HepG2 (cell line): Measurements from ENCODE around the gene TNFSF12. TPM values are rescaled to one million over a fixed set of nuclear protein-coding genes. Genes with fewer than 3 reads are reported as not detected.
A peak's percentile ranks its signal among the peaks of the same experiment; 100 is the strongest.

Source experiments
- ADNP ChIP-seq: sonication (generic); formaldehyde crosslinking; IDR thresholded peaks from 2 replicates; pipeline ENCODE4 v1.4.0; 2020; ENCODE audit warnings: missing genetic modification reagents
- CTCF ChIP-seq: sonication (generic); formaldehyde crosslinking; IDR thresholded peaks from 2 replicates; pipeline ENCODE4 v1.5.0; 2020; ENCODE audit warnings: mild to moderate bottlenecking, missing genetic modification reagents, moderate library complexity
- FOXA3 ChIP-seq: IDR thresholded peaks from 2 replicates; pipeline ENCODE4 v1.6.1; 2016; ENCODE audit warnings: missing genetic modification reagents, missing compliant biosample characterization
- HNF1A ChIP-seq, 2 experiments: sonication (generic) in 1 of 2; formaldehyde crosslinking in 1 of 2; IDR thresholded peaks; 2 replicates each; pipeline versions ENCODE4 v1.4.0 to v1.6.1; 2016 to 2020; ENCODE audit warnings: borderline replicate concordance in 1 of 2, low read depth in 1 of 2, mild to moderate bottlenecking in 1 of 2, missing genetic modification reagents in 1 of 2
- HOXD1 ChIP-seq: sonication (generic); formaldehyde crosslinking; IDR thresholded peaks from 2 replicates; pipeline ENCODE4 v1.5.0; 2020; ENCODE audit warnings: missing genetic modification reagents
- JARID2 ChIP-seq: sonication (generic); formaldehyde crosslinking; IDR thresholded peaks from 2 replicates; pipeline ENCODE4 v1.8.1; 2023; ENCODE audit warnings: missing genetic modification reagents, inconsistent platforms; ENCODE audit not compliant: insufficient replicate concordance
- KDM2A ChIP-seq: sonication (generic); formaldehyde crosslinking; IDR thresholded peaks from 2 replicates; pipeline ENCODE4 v1.4.0; 2020; ENCODE audit warnings: low read depth, missing genetic modification reagents, borderline replicate concordance
- PHF5A ChIP-seq: IDR thresholded peaks from one replicate; pipeline ENCODE4 v1.6.1; 2018; ENCODE audit warnings: low read depth, missing genetic modification reagents; ENCODE audit not compliant: unreplicated experiment
- RBM22 ChIP-seq: fragments of 200-400 bp; formaldehyde crosslinking; optimal IDR thresholded peaks from 2 replicates; pipeline ENCODE3; 2017; ENCODE audit warnings: mild to moderate bottlenecking, low read length, moderate library complexity
- SAP130 ChIP-seq: IDR thresholded peaks from 2 replicates; pipeline ENCODE4 v1.6.1; 2016; ENCODE audit warnings: low read depth
- SATB2 ChIP-seq: sonication (generic); formaldehyde crosslinking; IDR thresholded peaks from 2 replicates; pipeline ENCODE4 v1.5.0; 2020; ENCODE audit warnings: missing genetic modification reagents
- SMARCC2 ChIP-seq: fragments of 450-650 bp; IDR thresholded peaks from 2 replicates; pipeline ENCODE4 v1.6.1; 2017; ENCODE audit warnings: antibody characterized with exemption, mild to moderate bottlenecking
- SRY ChIP-seq: sonication (generic); formaldehyde crosslinking; IDR thresholded peaks from 2 replicates; pipeline ENCODE4 v1.8.0; 2022; ENCODE audit warnings: mild to moderate bottlenecking, missing genetic modification reagents
- ZNF251 ChIP-seq: sonication (generic); formaldehyde crosslinking; IDR thresholded peaks from 2 replicates; pipeline ENCODE4 v1.9.0; 2021; ENCODE audit warnings: mild to moderate bottlenecking, missing genetic modification reagents
- ZNF335 ChIP-seq: sonication (generic); formaldehyde crosslinking; IDR thresholded peaks from 2 replicates; pipeline ENCODE4 v1.4.0; 2020; ENCODE audit warnings: missing genetic modification reagents
- ZNF7 ChIP-seq: IDR thresholded peaks from 2 replicates; pipeline ENCODE4 v1.6.1; 2016; ENCODE audit warnings: missing biosample characterization, missing genetic modification reagents
- ZNF772 ChIP-seq: sonication (generic); formaldehyde crosslinking; IDR thresholded peaks from 2 replicates; pipeline ENCODE4 v1.5.0; 2020; ENCODE audit warnings: mild to moderate bottlenecking, missing genetic modification reagents
- ZNF784 ChIP-seq: sonication (generic); formaldehyde crosslinking; IDR thresholded peaks from 2 replicates; pipeline ENCODE4 v1.5.1; 2020; ENCODE audit warnings: missing genetic modification reagents, mild to moderate bottlenecking, borderline replicate concordance
- ZSCAN21 ChIP-seq: sonication (generic); formaldehyde crosslinking; IDR thresholded peaks from 2 replicates; pipeline ENCODE4 v1.8.0; 2022; ENCODE audit warnings: mild to moderate bottlenecking, missing genetic modification reagents, moderate library complexity, borderline replicate concordance
- ZSCAN22 ChIP-seq: sonication (generic); formaldehyde crosslinking; IDR thresholded peaks from 2 replicates; pipeline ENCODE4 v1.4.0; 2020; ENCODE audit warnings: mild to moderate bottlenecking, missing genetic modification reagents
- ZUFSP ChIP-seq: sonication (generic); formaldehyde crosslinking; IDR thresholded peaks from 2 replicates; pipeline ENCODE4 v1.9.0; 2021; ENCODE audit warnings: missing genetic modification reagents, mild to moderate bottlenecking, borderline replicate concordance
- polyA plus RNA-seq, 8 experiments: library from polyadenylated mRNA; depleted of rRNA in 3 of 8; stranded (reverse) in 7 of 8; unstranded in 1 of 8; fragments of >200 nt; fragmentation: Illumina TruSeq in 4 of 8; extraction: Trizol in 4 of 8; gene quantifications; 2 replicates each; pipeline versions ENCODE4 v1.2.1 to v1.2.3, GENCODE V29; 2011 to 2016; ENCODE audit warnings: low read depth in 4 of 8, missing spikeins in 1 of 8, mixed read lengths in 1 of 8; ENCODE audit not compliant: insufficient read depth in 1 of 8
- total RNA-seq, 5 experiments: library from RNA; depleted of rRNA; stranded (reverse); fragments of >200 nt; fragmentation: Illumina TruSeq; extraction: Trizol; gene quantifications; 2 replicates each; pipeline ENCODE4 v1.2.3, GENCODE V29; 2016; ENCODE audit warnings: low read depth in 1 of 5

The TNFSF12 gene
- total and polyA plus RNA-seq, 2 of the 13 experiments (the other 11 are each of a cell fraction or from before 2014, with no cell fraction given): 0.93 to 7.2 TPM

- no peak for TF ChIP-seq ZNF7 (CRISPR knock-in tag)
- TF ChIP-seq HOXD1 (CRISPR knock-in tag): peak; percentile 83; the same call in 1 of the 2 replicates
- no peak for TF ChIP-seq ZNF251 (CRISPR knock-in tag)
- no peak for TF ChIP-seq ZUFSP (CRISPR knock-in tag)
- peak; percentile 78 for TF ChIP-seq FOXA3
- TF ChIP-seq ZNF784 (CRISPR knock-in tag): 0 out of 2 replicates have a peak, but pooled peaks have one; percentile 30
- no peak; the same call in 1 of the 2 replicates for TF ChIP-seq ZNF335
- no peak for TF ChIP-seq ZSCAN22 (CRISPR knock-in tag)
- peak; percentile 91 for TF ChIP-seq KDM2A (CRISPR knock-in tag)
- TF ChIP-seq CTCF: 0 out of 2 replicates have a peak, but pooled peaks have one; percentile 6
- peak; percentile 99 for TF ChIP-seq SAP130 (CRISPR knock-in tag)
- no peak; the same call in 1 of the 2 replicates for TF ChIP-seq HNF1A (IDR thresholded peaks at IDR 0.05; ENCODE audit: low read depth)
- peak; percentile 28; the same call in 1 of the 2 replicates for TF ChIP-seq HNF1A (CRISPR knock-in tag; IDR thresholded peaks at IDR 0.05; ENCODE audit: borderline replicate concordance)
- peak; percentile 100 for TF ChIP-seq RBM22
- TF ChIP-seq SMARCC2: peak; percentile 1; the same call in 1 of the 2 replicates
- no peak for TF ChIP-seq ZNF772
- TF ChIP-seq JARID2 (CRISPR knock-in tag): no peak
- TF ChIP-seq ZSCAN21: peak; percentile 50; the same call in 1 of the 2 replicates
- TF ChIP-seq SRY: no peak
- TF ChIP-seq PHF5A (CRISPR knock-in tag): peak; percentile 90
- no peak for TF ChIP-seq ADNP (CRISPR knock-in tag)
- TF ChIP-seq SATB2 (CRISPR knock-in tag): no peak; the same call in 1 of the 2 replicates
These were observed 30.4 kb downstream of the TNFSF12 start, which contains the start of gene CD68 (continued) for GRCh38 chr17:7579001-7579833.
